K562 (cell line): ENCODE results near the gene CLSTN2.

ENCODE experiments used
- GATAD2B ChIP-seq: fragments of 450-650 bp; IDR thresholded peaks from 2 replicates; pipeline ENCODE4 v1.6.1; 2017; ENCODE audit warnings: mild to moderate bottlenecking, borderline replicate concordance
- TF ChIP-seq, protein P1 (sequence below): fragments of 250-450 bp; sonication (Bioruptor Pico); IDR thresholded peaks from 2 replicates; pipeline ENCODE4 v1.5.0; 2020; ENCODE audit warnings: mild to moderate bottlenecking
- TF ChIP-seq, protein P2 (sequence below), 3 experiments: IDR thresholded peaks in 2 of 3; conservative IDR thresholded peaks in 1 of 3; 2 replicates each; pipeline ENCODE4 v1.5.1; 2011 to 2012; ENCODE audit warnings: low read length in 3 of 3, mild to moderate bottlenecking in 3 of 3, control low read depth in 2 of 3, improper control_type of control experiment in 1 of 3, inconsistent platforms in 1 of 3, low read depth in 1 of 3, mixed read lengths in 1 of 3, moderate library complexity in 1 of 3; ENCODE audit not compliant: insufficient read depth in 2 of 3

DNA sequence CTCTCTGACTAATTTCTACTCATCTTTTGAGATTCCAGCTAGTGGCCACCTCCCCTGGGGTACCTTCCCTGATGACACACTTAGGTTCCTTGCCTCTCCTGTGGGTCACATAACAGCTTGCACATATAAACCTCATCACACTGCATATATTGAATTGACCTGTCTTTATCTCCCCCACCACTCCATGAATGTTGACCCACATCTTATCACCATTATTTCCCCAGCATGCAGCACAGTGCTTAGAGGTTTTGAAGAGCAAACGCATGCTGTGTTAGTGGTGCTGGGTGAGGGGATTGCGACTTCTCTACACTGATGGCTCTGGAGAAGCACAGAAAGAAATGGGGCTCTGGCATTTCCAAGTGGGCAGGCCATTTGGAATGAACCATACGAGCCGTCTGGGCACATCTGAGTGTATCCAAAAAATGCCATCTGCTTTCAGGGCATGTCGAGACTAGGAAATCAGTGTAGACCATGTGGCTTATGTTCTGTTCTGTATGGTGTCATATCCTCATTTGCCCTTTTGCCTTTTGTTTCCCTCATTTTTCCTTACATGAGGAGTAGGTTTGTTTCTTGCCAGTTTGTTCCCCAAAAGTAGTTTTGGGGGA, 409.7 kb downstream of the CLSTN2 start:
- TF ChIP-seq, protein P1, sequence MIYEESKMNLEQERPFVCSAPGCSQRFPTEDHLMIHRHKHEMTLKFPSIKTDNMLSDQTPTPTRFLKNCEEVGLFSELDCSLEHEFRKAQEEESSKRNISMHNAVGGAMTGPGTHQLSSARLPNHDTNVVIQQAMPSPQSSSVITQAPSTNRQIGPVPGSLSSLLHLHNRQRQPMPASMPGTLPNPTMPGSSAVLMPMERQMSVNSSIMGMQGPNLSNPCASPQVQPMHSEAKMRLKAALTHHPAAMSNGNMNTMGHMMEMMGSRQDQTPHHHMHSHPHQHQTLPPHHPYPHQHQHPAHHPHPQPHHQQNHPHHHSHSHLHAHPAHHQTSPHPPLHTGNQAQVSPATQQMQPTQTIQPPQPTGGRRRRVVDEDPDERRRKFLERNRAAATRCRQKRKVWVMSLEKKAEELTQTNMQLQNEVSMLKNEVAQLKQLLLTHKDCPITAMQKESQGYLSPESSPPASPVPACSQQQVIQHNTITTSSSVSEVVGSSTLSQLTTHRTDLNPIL, result no peak
- TF ChIP-seq GATAD2B, result no peak
- TF ChIP-seq, protein P2, sequence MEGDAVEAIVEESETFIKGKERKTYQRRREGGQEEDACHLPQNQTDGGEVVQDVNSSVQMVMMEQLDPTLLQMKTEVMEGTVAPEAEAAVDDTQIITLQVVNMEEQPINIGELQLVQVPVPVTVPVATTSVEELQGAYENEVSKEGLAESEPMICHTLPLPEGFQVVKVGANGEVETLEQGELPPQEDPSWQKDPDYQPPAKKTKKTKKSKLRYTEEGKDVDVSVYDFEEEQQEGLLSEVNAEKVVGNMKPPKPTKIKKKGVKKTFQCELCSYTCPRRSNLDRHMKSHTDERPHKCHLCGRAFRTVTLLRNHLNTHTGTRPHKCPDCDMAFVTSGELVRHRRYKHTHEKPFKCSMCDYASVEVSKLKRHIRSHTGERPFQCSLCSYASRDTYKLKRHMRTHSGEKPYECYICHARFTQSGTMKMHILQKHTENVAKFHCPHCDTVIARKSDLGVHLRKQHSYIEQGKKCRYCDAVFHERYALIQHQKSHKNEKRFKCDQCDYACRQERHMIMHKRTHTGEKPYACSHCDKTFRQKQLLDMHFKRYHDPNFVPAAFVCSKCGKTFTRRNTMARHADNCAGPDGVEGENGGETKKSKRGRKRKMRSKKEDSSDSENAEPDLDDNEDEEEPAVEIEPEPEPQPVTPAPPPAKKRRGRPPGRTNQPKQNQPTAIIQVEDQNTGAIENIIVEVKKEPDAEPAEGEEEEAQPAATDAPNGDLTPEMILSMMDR (IDR thresholded peaks at IDR 0.05 in 2 of 3, conservative IDR thresholded peaks at IDR 0.05 in 1 of 3; ENCODE audit: insufficient read depth in 2 of 3, low read depth in 1 of 3, low read length in 3 of 3), result no peak
